ENCODE data around the gene SAP30.

The SAP30 gene

GRCh38 chr4:173370477-173371291 is at the start of gene SAP30:
TSS of gene SAP30 (plus strand) at chr4:173370954. CDS start at chr4:173371183, 229 bp downstream.
- peak; percentile 92 to 93 for DNase-seq (ENCODE audit: low read depth in 2 of 2)

DNA sequence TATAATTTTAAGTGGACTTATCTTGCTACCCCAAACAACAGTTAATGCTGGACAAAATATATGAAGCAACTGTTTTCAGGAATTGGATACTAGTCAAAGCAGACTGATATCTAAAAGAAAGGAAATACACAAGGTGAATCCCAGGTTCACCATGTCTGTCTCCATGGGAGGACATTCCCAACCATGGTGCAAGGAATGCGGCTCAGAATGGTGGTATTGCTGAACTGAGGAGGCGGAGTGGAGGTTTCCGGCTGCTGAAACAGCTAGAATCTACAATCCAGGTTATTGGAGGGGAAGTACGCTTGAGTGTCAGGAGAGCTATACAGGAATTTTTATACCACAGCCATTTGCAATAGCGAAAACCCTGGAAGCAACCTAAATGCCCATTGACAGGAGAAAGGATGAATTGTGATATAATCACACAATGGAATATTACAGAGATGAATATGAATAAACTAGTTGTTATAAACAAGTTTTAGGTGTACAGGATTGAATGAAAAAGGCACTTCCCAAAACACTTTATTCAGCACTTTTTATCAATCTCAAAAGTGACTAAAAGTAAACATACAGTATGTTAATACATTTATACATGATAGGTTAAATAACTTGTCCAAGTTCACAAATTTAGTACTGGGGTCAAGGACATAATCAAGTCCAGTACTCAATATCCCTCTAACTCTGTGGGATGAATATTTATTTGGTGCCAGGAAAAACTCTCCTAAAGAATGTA is 45.6 kb upstream of the SAP30 start:
- no peak for DNase-seq (ENCODE audit: low read depth in 2 of 2)

GRCh38 chr4:173328236-173328901 is 42.4 kb upstream of the SAP30 start:
- DNase-seq (ENCODE audit: low read depth in 2 of 2) = no peak

- no peak for DNase-seq (ENCODE audit: low read depth in 2 of 2)
Measured at GRCh38 chr4:173330590-173330989, 40.2 kb upstream of the SAP30 start.

DNA sequence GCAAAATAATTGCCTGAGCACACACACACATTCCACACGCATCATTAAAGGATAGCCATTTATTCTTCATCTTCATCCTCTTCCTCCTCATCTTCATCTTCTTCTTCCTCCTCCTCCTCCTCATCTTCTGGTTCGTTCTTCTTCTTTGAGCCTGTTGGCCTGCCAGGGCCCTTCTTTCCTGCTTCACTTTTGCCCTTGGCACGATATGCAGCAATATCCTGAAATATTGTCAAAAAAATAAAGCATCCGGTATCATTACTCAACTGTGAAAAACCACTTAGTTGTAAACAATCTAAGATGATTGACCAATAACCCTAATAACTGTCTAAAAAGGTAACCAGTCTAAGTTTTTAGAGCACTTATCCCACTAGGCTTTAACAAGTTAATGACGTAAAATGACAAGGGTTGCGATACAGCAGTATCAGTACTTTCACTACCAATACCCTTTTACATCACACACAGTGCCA is 38.7 kb upstream of the SAP30 start:
- no peak for DNase-seq (ENCODE audit: low read depth in 2 of 2)

GRCh38 chr4:173332963-173333657 is 37.6 kb upstream of the SAP30 start:
- DNase-seq (ENCODE audit: low read depth in 2 of 2) = peak in 1 of 2 donors; percentile 3

DNA sequence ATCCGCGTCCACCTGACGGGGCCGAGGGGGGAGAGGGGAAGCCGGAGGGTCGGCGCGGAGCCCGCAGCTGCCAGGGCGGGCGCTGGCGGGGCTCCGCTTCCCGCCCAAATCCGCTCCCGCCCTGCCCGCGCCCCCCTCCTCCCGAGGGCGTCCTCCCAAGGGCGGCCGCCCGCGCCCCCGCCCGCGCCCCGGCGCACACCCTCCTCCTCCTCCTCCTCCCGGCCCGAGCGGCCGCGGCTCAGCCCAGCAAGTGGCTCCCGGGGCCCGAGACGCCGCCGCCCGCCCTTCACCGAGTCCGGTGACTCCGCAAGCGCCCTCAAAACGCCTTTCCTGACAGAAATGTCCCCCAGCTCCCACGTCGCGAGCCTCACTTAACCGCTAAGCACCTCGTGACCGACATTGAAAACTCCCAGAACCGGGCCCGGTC is 37.1 kb upstream of the SAP30 start:
- DNase-seq (ENCODE audit: low read depth in 2 of 2) = peak; percentile 11 to 19

DNA sequence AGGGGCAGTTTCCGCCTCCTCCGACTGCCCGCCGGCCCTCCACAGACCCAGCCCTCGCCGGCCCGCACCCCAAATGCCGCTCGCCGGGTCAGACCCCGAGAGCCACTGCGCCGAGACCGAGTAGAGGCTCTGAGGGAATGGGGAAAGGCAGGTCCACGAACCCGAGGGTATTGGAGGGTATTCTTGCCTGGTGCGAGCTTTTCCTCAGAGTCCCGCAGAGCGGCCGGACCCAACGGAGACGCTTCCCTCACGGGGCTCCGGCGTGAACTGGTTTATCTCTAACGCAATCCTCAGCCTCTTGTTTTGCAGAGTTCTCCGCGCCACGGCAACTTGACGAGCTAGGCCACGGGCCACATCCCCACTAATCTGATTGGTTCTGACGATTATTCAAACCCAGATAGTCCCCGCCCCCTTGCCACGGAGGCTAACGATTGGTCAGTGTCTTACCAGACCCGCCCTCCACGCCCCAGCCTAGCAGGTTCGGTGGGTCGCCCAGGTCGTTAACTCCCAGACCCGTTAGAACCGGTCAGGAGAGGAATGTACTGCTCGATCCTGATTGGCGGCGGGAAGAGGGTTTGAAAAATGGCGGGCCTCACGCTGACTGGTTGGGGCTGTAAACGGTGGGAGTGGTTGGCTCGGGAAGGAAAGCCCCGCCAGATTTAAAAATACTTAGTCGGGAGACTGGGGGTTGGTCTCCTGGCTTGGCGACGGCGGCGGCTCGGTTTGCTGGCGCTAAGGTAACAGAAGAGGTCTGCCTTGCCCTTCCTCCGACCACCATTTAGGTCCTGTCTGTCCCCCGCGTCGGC is 36.5 kb upstream of the SAP30 start, which contains the start of gene HMGB2:
TSS of gene HMGB2 (minus strand) at position 274 of the 806 bp plus-strand sequence. CDS start 709 bp downstream, outside the sequence.
- DNase-seq (ENCODE audit: low read depth in 2 of 2) = peak; percentile 99

DNA sequence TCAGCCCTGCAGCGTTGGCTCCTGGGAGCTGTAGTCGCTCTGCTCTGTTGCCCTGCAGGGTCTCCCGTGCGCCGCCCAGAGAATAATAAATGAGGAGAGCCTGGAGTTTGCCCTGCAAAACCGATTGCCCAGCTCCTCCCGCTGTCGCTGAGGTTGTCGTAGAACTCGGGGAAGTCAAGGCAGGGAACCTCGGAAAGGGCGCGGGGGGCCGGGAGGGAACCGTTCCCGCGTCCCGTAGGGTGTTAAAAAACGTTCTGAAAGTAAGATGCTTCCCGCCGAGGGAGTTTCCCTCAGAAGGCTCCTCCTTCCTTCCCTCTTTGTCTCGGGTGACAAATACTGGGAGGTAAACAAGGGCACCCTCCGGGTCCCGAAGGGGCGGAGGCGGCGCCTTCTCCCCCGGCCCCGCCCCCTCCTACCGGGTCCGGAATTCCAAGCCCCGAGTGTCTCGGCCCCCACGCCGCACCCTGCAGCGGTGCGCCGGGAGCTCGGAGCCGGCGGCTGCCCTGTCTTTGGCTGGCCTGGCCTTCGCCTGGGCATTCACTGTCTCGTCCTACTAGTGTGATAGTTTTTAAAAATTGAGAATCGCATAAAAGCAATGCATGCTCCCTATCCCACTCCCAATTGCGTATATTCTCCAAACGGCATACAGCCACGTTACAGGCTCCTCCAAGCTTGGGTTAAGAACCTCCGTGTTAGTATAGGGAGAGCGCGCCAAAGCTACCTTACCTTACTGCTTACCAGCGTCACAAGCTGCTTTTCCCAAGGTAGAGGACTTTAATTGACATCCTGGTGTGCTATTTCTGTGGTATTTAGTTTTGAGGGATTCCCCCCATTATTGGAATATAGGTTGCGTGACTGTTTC is 35.6 kb upstream of the SAP30 start:
- DNase-seq (ENCODE audit: low read depth in 2 of 2) = peak; percentile 4 to 38

GRCh38 chr4:173337463-173337862 is 33.3 kb upstream of the SAP30 start:
- no peak for DNase-seq (ENCODE audit: low read depth in 2 of 2)

GRCh38 chr4:173343832-173344397 is 26.8 kb upstream of the SAP30 start:
- DNase-seq (ENCODE audit: low read depth in 2 of 2) = no peak

- no peak for DNase-seq (ENCODE audit: low read depth in 2 of 2)
Measured at GRCh38 chr4:173345648-173346047, 25.1 kb upstream of the SAP30 start.

- no peak for DNase-seq (ENCODE audit: low read depth in 2 of 2)
Measured at GRCh38 chr4:173346074-173346473, 24.7 kb upstream of the SAP30 start.

GRCh38 chr4:173347467-173347866 is 23.3 kb upstream of the SAP30 start:
- no peak for DNase-seq (ENCODE audit: low read depth in 2 of 2)

DNA sequence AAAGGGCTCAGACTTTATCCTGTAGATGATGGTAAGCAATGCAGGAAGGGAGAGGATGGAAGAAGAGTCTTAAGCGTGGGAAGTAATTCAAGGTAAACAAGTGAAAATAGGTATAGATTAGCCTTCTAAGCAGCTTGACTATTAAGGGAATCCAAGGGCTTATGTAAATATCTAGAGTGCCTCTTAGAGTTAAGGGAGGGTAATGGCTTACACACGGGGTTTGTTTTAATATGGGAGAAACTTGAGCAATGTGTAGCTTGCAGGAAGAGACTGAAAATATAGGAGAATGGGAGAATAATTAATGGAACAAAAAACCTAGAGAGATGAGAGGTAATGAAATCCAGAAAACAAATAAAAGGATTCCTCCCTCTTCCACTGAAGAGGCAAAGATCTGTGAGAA is 12.8 kb upstream of the SAP30 start:
- DNase-seq (ENCODE audit: low read depth in 2 of 2) = no peak

DNA sequence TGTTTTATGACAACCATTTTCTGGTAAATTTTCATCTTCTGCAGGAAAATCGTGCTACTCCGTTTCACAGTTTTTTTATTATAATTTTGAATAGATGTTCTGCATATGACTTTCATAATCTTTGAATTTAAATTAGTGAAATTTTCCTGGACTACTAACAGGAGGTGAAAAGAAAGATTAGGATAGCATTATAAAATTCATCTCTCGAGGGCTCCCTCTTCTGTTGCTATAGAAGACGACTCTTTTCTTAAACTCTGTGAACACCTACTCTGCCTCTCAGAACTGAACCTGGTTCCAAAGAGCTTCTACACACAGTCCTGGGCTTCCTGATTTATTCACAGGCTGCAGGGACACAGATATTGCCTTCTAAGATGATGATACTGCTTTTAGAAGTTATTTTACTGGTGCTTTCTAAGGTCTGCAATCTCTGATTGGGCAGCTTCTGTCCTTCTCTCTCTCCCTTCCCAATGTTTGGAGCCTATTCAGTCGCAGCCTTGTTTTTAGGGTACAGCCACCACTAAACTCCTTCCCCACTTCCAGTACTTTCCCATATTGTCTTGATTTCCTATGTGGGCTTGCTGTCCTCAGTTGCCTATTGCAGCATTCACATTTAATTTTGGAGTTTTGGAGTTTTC is 10.1 kb upstream of the SAP30 start:
- DNase-seq (ENCODE audit: low read depth in 2 of 2) = no peak

DNA sequence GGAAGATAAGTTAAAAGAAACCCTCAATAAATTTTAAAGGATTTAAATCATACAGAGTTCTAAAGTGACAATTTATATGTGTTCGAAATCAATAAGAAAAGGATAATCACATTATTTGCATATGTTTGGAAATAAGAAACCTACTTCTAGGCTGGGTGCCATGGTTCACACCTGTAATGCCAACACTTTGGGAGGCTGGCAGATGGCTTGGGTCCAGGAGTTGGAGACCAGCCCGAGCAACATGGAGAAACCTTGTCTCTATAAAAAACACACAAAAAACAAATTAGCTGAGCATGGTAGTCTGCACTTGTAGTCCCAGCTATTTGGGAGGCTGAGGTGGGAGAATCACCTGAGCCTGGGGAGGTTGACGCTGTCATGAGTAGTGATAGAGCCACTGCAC is 8.1 kb upstream of the SAP30 start:
- no peak for DNase-seq (ENCODE audit: low read depth in 2 of 2)

DNA sequence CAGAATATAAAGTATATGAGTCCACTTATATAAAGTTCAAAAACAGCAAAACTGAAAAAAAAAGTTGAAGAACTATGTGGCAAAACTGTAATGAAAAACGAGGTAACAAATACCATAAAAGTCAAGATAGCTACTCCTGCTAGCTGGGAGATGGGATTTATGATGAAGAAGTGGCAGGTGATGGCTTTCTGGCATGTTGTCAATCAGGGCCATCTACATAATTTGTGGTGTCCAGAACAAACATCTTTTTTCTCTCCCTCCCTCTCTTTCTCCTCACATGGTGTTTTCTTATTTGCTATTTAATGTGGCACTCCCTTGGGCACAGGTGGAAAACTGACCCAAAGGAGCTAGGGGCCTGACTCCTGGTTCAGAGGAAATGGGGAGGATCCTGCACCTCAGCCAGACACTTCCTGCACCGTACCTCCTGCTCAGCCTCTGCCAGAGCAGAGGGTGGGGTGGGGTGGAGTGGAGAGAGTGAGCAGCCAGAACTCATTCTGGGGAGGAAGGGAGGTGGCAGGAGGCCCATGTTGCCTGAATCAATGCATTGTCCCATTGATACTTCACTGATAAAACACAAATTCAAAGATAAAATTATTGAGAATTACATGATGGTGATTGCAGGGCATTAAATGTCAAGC is 5.3 kb upstream of the SAP30 start:
- no peak for DNase-seq (ENCODE audit: low read depth in 2 of 2)
